ENCODE results near the gene CMTR1. TPM values are rescaled to one million over a fixed set of nuclear protein-coding genes. Genes with fewer than 3 reads are reported as not detected.

The CMTR1 gene
- total RNA-seq, 1 experiment from 2014 or later, result 28.7 TPM

DNA sequence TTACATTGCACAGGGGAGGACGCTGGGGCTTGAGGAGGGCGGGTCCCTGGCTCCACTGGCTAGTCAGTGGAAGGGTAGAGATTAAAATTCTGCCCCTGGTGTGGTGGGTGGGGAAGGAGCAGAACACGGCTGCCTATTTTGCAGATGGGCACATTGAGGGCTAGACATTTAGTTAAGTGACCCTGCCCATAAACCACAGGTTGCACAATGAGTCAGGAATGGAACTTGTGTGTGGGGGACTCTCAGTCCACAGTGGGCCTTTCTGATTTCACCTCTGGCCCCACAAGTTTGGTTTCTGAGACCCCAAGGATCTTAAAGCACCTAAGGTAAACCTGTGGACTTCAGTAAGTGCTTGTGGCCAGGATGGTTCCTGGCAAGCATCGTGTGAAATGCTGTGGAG lies 88.7 kb downstream of the CMTR1 start:
- CTCF ChIA-PET, result no interaction called here
- Histone ChIP-seq H3K4me1 (ENCODE audit: control insufficient read depth in 1 of 2, insufficient read depth in 2 of 2, low read length in 2 of 2) (no peaks in the 10 kb centered on the region), H2AFZ (ENCODE audit: low read depth, low read length, poor library complexity, severe bottlenecking) (no peak overlapping the region), H3K36me3 (ENCODE audit: control insufficient read depth in 1 of 2, insufficient read depth in 2 of 2, low read length in 2 of 2) (no peaks in the 10 kb centered on the region), H3K79me2 (ENCODE audit: insufficient read depth, low read length) (no peaks in the 10 kb centered on the region), H3K9ac (ENCODE audit: low read length) (no peak overlapping the region), H3K27me3 (ENCODE audit: insufficient read depth, low read length) (0 out of 2 replicates have a peak, but pooled peaks cover 4% of the 10 kb centered on the region), H4K20me1 (ENCODE audit: insufficient read depth) (no peaks in the 10 kb centered on the region), H3K9me2 (ENCODE audit: insufficient read depth) (no peaks in the 10 kb centered on the region), H3K4me2 (ENCODE audit: low read length) (no peak overlapping the region), H3K4me3 (replicated peaks in 1 of 2; ENCODE audit: low read depth in 1 of 2, low read length in 2 of 2) (no peak overlapping the region), H3K9me3 (ENCODE audit: control insufficient read depth in 1 of 2, insufficient read depth in 1 of 2, low read depth in 1 of 2, low read length in 2 of 2) (no peaks in the 10 kb centered on the region), H3K27ac (ENCODE audit: low read depth, low read length) (no peak overlapping the region)
- POLR2A ChIA-PET, result no interaction called here
- intact Hi-C loops (cut with micrococcal nuclease), result no loop called here
- no peak for ATAC-seq
- BruUV-seq (replicated peaks), result no TSS peak
- TF ChIP-seq YY1 (IDR thresholded peaks at IDR 0.05; ENCODE audit: extremely low read depth, insufficient replicate concordance, low read depth, low read length) (no peak), ZFX (IDR thresholded peaks at IDR 0.05) (no peak), EZH2phosphoT487 (IDR thresholded peaks at IDR 0.05; ENCODE audit: borderline replicate concordance) (no peak), RAD21 (IDR thresholded peaks at IDR 0.05; ENCODE audit: low read depth) (no peak), SRF (IDR thresholded peaks at IDR 0.05; ENCODE audit: low read depth) (no peak), ELF1 (IDR thresholded peaks at IDR 0.05; ENCODE audit: borderline replicate concordance, low read depth) (no peak)
- RAD21 ChIA-PET (ENCODE audit: low non-redundant PET in 1 of 2, low total read pairs in 2 of 2, uncharacterized antibody in 2 of 2, unreplicated experiment in 2 of 2), result no interaction called here
- DNase-seq (ENCODE audit: low read depth, low spot score), result no peak

- intact Hi-C loops (cut with micrococcal nuclease), result no loop called here
Observed at GRCh38 chr6:37522836-37523235, 89.8 kb downstream of the CMTR1 start.

More at GRCh38 chr6:37522836-37523235, 89.8 kb downstream of the CMTR1 start:
- Histone ChIP-seq H3K27ac (ENCODE audit: low read depth, low read length) (no peak overlapping the region), H3K36me3 (ENCODE audit: control insufficient read depth in 1 of 2, insufficient read depth in 2 of 2, low read length in 2 of 2) (no peaks in the 10 kb centered on the region), H3K4me1 (ENCODE audit: control insufficient read depth in 1 of 2, insufficient read depth in 2 of 2, low read length in 2 of 2) (no peaks in the 10 kb centered on the region), H3K27me3 (ENCODE audit: insufficient read depth, low read length) (peaks cover 7% of the 10 kb centered on the region; the same call in 1 of the 2 replicates), H3K9me2 (ENCODE audit: insufficient read depth) (no peaks in the 10 kb centered on the region), H3K9ac (ENCODE audit: low read length) (no peak overlapping the region), H4K20me1 (ENCODE audit: insufficient read depth) (no peaks in the 10 kb centered on the region), H3K4me2 (ENCODE audit: low read length) (no peak overlapping the region), H3K4me3 (replicated peaks in 1 of 2; ENCODE audit: low read depth in 1 of 2, low read length in 2 of 2) (no peak overlapping the region), H2AFZ (ENCODE audit: low read depth, low read length, poor library complexity, severe bottlenecking) (no peak overlapping the region), H3K9me3 (ENCODE audit: control insufficient read depth in 1 of 2, insufficient read depth in 1 of 2, low read depth in 1 of 2, low read length in 2 of 2) (no peaks in the 10 kb centered on the region), H3K79me2 (ENCODE audit: insufficient read depth, low read length) (no peaks in the 10 kb centered on the region)
- no peak for DNase-seq (ENCODE audit: low read depth, low spot score)
- no peak for ATAC-seq
- CTCF ChIA-PET, result no interaction called here
- POLR2A ChIA-PET, result no interaction called here
- RAD21 ChIA-PET (ENCODE audit: low non-redundant PET in 1 of 2, low total read pairs in 2 of 2, uncharacterized antibody in 2 of 2, unreplicated experiment in 2 of 2), result no interaction called here
- BruUV-seq (replicated peaks), result no TSS peak
- no peak for TF ChIP-seq ZBTB33 (IDR thresholded peaks at IDR 0.05; ENCODE audit: extremely low read depth, insufficient replicate concordance, low read length)

Data from HCT116 (cell line).